IMR-90 (cell line): ENCODE measurements around the gene TNFRSF1A. TPM values are rescaled to one million over a fixed set of nuclear protein-coding genes. Genes with fewer than 3 reads are reported as not detected.

Experiments used
- ATAC-seq: fragments of 200-7000 bp; cut with Tn5 transposase; 2 replicates; pipeline ENCODE4 v1.9.1; 2020; ENCODE audit warnings: low read depth, mild to moderate bottlenecking, moderate library complexity
- BruUV-seq: library from RNA; stranded (reverse); fragments of 400-500 nt; replicated peaks from 2 replicates; lab custom pipeline; 2021; lab: Mats Ljungman, UMichigan
- CTCF ChIA-PET: fragments of 300-600 bp; formaldehyde crosslinking; extraction: SDS; loops from one replicate; lab custom pipeline; 2021; ENCODE audit warnings: antibody characterized with exemption; lab: Yijun Ruan, JAX
- POLR2A ChIA-PET: fragments of 300-600 bp; sonication (Branson Sonifier 250); formaldehyde crosslinking; loops from one replicate; lab custom pipeline; 2022; ENCODE audit warnings: antibody characterized with exemption; ENCODE audit not compliant: unreplicated experiment; lab: Charles Lee
- DNase-seq: peaks from one replicate; pipeline ENCODE4 v3.0.0; 2013
- H2AFZ ChIP-seq: replicated peaks from 2 replicates; pipeline ENCODE3; 2013; ENCODE audit warnings: low read length, mild to moderate bottlenecking; ENCODE audit not compliant: poor library complexity
- H2AK5ac ChIP-seq: 2 replicates; pipeline ENCODE4 v1.6.1; 2013; ENCODE audit warnings: low read depth, low read length, inconsistent platforms
- H2AK9ac ChIP-seq: replicated peaks from 2 replicates; pipeline ENCODE3; 2013; ENCODE audit warnings: mild to moderate bottlenecking, low read depth, low read length, moderate library complexity; ENCODE audit not compliant: poor library complexity
- H2BK120ac ChIP-seq: 2 replicates; pipeline ENCODE4 v1.6.1; 2013; ENCODE audit warnings: low read depth, low read length, inconsistent platforms
- H2BK15ac ChIP-seq: 3 replicates; pipeline ENCODE4 v1.6.1; 2013; ENCODE audit warnings: low read depth, low read length, inconsistent platforms
- H2BK20ac ChIP-seq: 2 replicates; pipeline ENCODE4 v1.6.1; 2013; ENCODE audit warnings: low read depth, mild to moderate bottlenecking, inconsistent platforms, low read length, moderate library complexity
- H2BK5ac ChIP-seq: 2 replicates; pipeline ENCODE4 v1.6.1; 2013; ENCODE audit warnings: mild to moderate bottlenecking, low read depth, low read length, inconsistent platforms; ENCODE audit not compliant: poor library complexity, severe bottlenecking
- H3K14ac ChIP-seq: replicated peaks from 2 replicates; pipeline ENCODE4 v1.6.1; 2013; ENCODE audit warnings: low read depth, low read length, inconsistent platforms
- H3K18ac ChIP-seq: 2 replicates; pipeline ENCODE4 v1.6.1; 2013; ENCODE audit warnings: low read depth, low read length, control low read depth
- H3K23ac ChIP-seq: 2 replicates; pipeline ENCODE4 v1.6.1; 2013; ENCODE audit warnings: low read depth, low read length, inconsistent platforms
- H3K27ac ChIP-seq: 2 replicates; pipeline ENCODE4 v1.5.1; 2013; ENCODE audit warnings: mild to moderate bottlenecking, control low read depth, low read length; ENCODE audit not compliant: insufficient read depth
- H3K27me3 ChIP-seq: 2 replicates; pipeline ENCODE4 v1.6.1; 2013; ENCODE audit warnings: low read length; ENCODE audit not compliant: control insufficient read depth, insufficient read depth
- H3K36me3 ChIP-seq: 2 replicates; pipeline ENCODE4 v1.6.1; 2013; ENCODE audit warnings: low read length, mixed read lengths; ENCODE audit not compliant: control insufficient read depth, insufficient read depth
- H3K4ac ChIP-seq: 2 replicates; pipeline ENCODE4 v1.6.1; 2013; ENCODE audit warnings: low read depth, low read length, inconsistent platforms
- H3K4me1 ChIP-seq: 2 replicates; pipeline ENCODE4 v1.6.1; 2013; ENCODE audit warnings: low read length, mixed read lengths; ENCODE audit not compliant: control insufficient read depth, insufficient read depth
- H3K4me2 ChIP-seq: 2 replicates; pipeline ENCODE4 v1.6.1; 2013; ENCODE audit warnings: low read depth, mild to moderate bottlenecking, control low read depth, low read length, moderate library complexity
- H3K4me3 ChIP-seq: 2 replicates; pipeline ENCODE4 v1.5.1; 2013; ENCODE audit warnings: low read depth, mild to moderate bottlenecking, control low read depth, low read length, moderate library complexity; ENCODE audit not compliant: insufficient read depth
- H3K56ac ChIP-seq: 2 replicates; pipeline ENCODE4 v1.6.1; 2013; ENCODE audit warnings: low read length, inconsistent platforms; ENCODE audit not compliant: insufficient read depth; ENCODE audit errors: extremely low read depth
- H3K79me1 ChIP-seq, 2 experiments: 2 replicates each; pipeline ENCODE4 v1.6.1; 2013; ENCODE audit warnings: low read length in 2 of 2, inconsistent platforms in 1 of 2, low read depth in 1 of 2
- H3K9ac ChIP-seq: 2 replicates; pipeline ENCODE4 v1.6.1; 2013; ENCODE audit warnings: low read depth, low read length, control low read depth
- H3K9me1 ChIP-seq: 2 replicates; pipeline ENCODE4 v1.6.1; 2013; ENCODE audit warnings: low read length, inconsistent platforms; ENCODE audit not compliant: insufficient read depth
- H3K9me3 ChIP-seq: 2 replicates; pipeline ENCODE4 v1.6.1; 2013; ENCODE audit warnings: low read length; ENCODE audit not compliant: control insufficient read depth, insufficient read depth
- H4K20me1 ChIP-seq: 2 replicates; pipeline ENCODE4 v1.6.1; 2013; ENCODE audit warnings: low read length, inconsistent platforms; ENCODE audit not compliant: insufficient read depth
- H4K5ac ChIP-seq: 2 replicates; pipeline ENCODE4 v1.6.1; 2013; ENCODE audit warnings: mild to moderate bottlenecking, low read depth, low read length, control low read depth
- H4K8ac ChIP-seq, 2 experiments: 2 replicates each; pipeline ENCODE4 v1.6.1; 2013; ENCODE audit warnings: low read depth in 2 of 2, low read length in 2 of 2, control low read depth in 1 of 2, inconsistent platforms in 1 of 2
- H4K91ac ChIP-seq: 2 replicates; pipeline ENCODE4 v1.6.1; 2013; ENCODE audit warnings: low read depth, low read length, inconsistent platforms; ENCODE audit not compliant: insufficient read depth
- CEBPB ChIP-seq: IDR thresholded peaks from 2 replicates; pipeline ENCODE4 v1.6.1; 2012; ENCODE audit warnings: low read depth, low read length, improper control_type of control experiment
- CHD1 ChIP-seq: IDR thresholded peaks from 2 replicates; pipeline ENCODE4 v1.6.1; 2012; ENCODE audit warnings: low read depth, low read length, improper control_type of control experiment
- FOS ChIP-seq: fragments of 150-350 bp; IDR thresholded peaks from 2 replicates; pipeline ENCODE4 v1.6.1; 2016; ENCODE audit warnings: low read depth, low read length
- MAZ ChIP-seq: IDR thresholded peaks from 2 replicates; pipeline ENCODE4 v1.6.1; 2012; ENCODE audit warnings: low read depth, mild to moderate bottlenecking, low read length, improper control_type of control experiment, moderate library complexity, borderline replicate concordance
- MXI1 ChIP-seq: IDR thresholded peaks from 2 replicates; pipeline ENCODE4 v1.6.1; 2012; ENCODE audit warnings: low read depth, mild to moderate bottlenecking, low read length, moderate library complexity, borderline replicate concordance
- RFX5 ChIP-seq: IDR thresholded peaks from 2 replicates; pipeline ENCODE4 v1.8.0; 2012; ENCODE audit warnings: low read depth, mild to moderate bottlenecking, low read length, moderate library complexity
- USF2 ChIP-seq: fragments of 150-350 bp; IDR thresholded peaks from 2 replicates; pipeline ENCODE4 v1.6.1; 2017; ENCODE audit warnings: mild to moderate bottlenecking, antibody characterized with exemption, low read length, low read depth
- WGBS, 2 experiments: methylation state at CpG; one replicate each; pipeline versions ENCODE4 v1.1.5 to v1.1.7; 2013; ENCODE audit warnings: missing lambda C conversion rate in 2 of 2; ENCODE audit not compliant: insufficient read length in 1 of 2; ENCODE audit errors: extremely low coverage in 2 of 2; 5-methylcytosine and 5-hydroxymethylcytosine counted together
- dilution Hi-C: fragments of 300-500 bp; cut with HindIII; formaldehyde crosslinking; loops from one replicate; pipeline ENCODE4 v1.14.3; 2018; ENCODE audit warnings: low sequenced_read_pairs; ENCODE audit not compliant: unreplicated experiment
- in situ Hi-C: fragments of 300-500 bp; cut with MboI; formaldehyde crosslinking; loops from 3 replicates; pipeline ENCODE4 v1.14.3; 2019; ENCODE audit warnings: low sequenced_read_pairs, inconsistent platforms, mixed read lengths
- intact Hi-C: fragments of 100-400 bp; cut with micrococcal nuclease; formaldehyde crosslinking; loops from 2 replicates; pipeline ENCODE4 v1.10.0; 2022
- polyA plus RNA-seq, 3 experiments: library from polyadenylated mRNA; depleted of rRNA; stranded (reverse); fragments of >200 nt; gene quantifications; 2 replicates each; pipeline ENCODE4 v1.2.3, GENCODE V29; 2012; ENCODE audit warnings: low replicate concordance in 1 of 3
- total RNA-seq: library from RNA; depleted of rRNA; stranded (reverse); fragments of >200 nt; gene quantifications from 2 replicates; pipeline ENCODE4 v1.2.3, GENCODE V29; 2012

Gene TNFRSF1A
- total and polyA plus RNA-seq, 2 of the 4 experiments (the other 2 are of a cell fraction) = 79.6 to 136 TPM

- H2BK5ac ChIP-seq = no peak overlapping the region
- no peak overlapping the region for H3K18ac ChIP-seq
- no peak overlapping the region for H2BK120ac ChIP-seq
- H3K14ac ChIP-seq = no peak overlapping the region
- no peak overlapping the region for H2BK15ac ChIP-seq
- TF ChIP-seq CEBPB (no peak), FOS (no peak), USF2 (no peak), RFX5 (no peak), MAZ (no peak), CHD1 (no peak), MXI1 (no peak)
- ChIA-PET CTCF (interaction anchor here (0.7 to 0.9 kb wide), 3 partner anchors 9 to 30 kb away, joined by 3 to 9 read pairs (median 4); no protein-coding TSS in a partner anchor), POLR2A (no interaction called here)
- H3K36me3 ChIP-seq = no peaks in the 10 kb centered on the region
- H3K23ac ChIP-seq = no peak overlapping the region
- no peak overlapping the region; the same call in 1 of the 2 replicates for H3K4me2 ChIP-seq
- H2AK5ac ChIP-seq = 0 out of 2 replicates have a peak overlapping the region, but pooled peaks have one; percentile 14
- H3K9ac ChIP-seq = no peak overlapping the region
- BruUV-seq = no TSS peak
- H2AFZ ChIP-seq = peak overlapping the region; percentile 94
- peaks cover 7% of the 10 kb centered on the region for H3K4me1 ChIP-seq
- H3K4me3 ChIP-seq = no peak overlapping the region
- no peak overlapping the region for H3K4ac ChIP-seq
- peak overlapping the region in 1 of 2 experiments; percentile 75; a peak in 2 of 4 replicates for H4K8ac ChIP-seq
- H4K5ac ChIP-seq = no peak overlapping the region
- no peaks in the 10 kb centered on the region; the same call in 1 of the 2 replicates for H3K27me3 ChIP-seq
- ATAC-seq (no peak), DNase-seq (no peak)
- no peaks in the 10 kb centered on the region for H3K79me1 ChIP-seq
- in situ Hi-C loops (no loop called here), intact Hi-C loops (no loop called here), dilution Hi-C loops (no loop called here)
- H3K9me3 ChIP-seq = no peaks in the 10 kb centered on the region
- 80% methylated on average over 15 of the region's 15 CpGs; no CpG with 5 or more reads in 1 of the 2 experiments for WGBS, 2 experiments
- no peaks in the 10 kb centered on the region for H4K20me1 ChIP-seq
- no peak overlapping the region for H2AK9ac ChIP-seq
- H3K9me1 ChIP-seq = no peaks in the 10 kb centered on the region
- no peak overlapping the region for H2BK20ac ChIP-seq
- H3K56ac ChIP-seq = no peak overlapping the region
- H3K27ac ChIP-seq = no peak overlapping the region
- H4K91ac ChIP-seq = 0 out of 2 replicates have a peak overlapping the region, but pooled peaks have one; percentile 32
These were observed 22.1 kb upstream of the TNFRSF1A start for GRCh38 chr12:6364044-6364374.
